ENCODE data around the gene LPAR5.
"Not testable (repeated sequence)": the region's sequence is repeated elsewhere in the genome, so short reads cannot be mapped to it uniquely, and the experiment has no call there.

DNA sequence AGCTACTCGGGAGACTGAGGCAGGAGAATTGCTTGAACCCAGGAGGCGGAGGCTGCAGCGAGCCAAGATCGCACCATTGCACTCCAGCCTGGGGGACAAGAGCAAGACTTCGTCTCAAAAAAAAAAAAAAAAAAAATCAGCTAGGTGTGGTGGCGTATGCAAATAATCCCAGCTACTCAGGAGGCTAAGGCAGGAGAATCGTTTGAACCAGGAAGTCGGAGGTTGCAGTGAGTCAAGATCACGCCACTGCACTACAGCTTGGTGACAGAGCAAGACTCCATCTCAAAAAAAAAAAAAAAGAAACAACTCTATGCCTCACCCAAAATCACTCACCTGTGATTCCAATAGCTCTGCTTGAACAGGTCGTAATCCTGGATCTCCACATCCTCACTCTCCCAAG is 40.1 kb downstream of the LPAR5 start:
- TF ChIP-seq, protein P1, sequence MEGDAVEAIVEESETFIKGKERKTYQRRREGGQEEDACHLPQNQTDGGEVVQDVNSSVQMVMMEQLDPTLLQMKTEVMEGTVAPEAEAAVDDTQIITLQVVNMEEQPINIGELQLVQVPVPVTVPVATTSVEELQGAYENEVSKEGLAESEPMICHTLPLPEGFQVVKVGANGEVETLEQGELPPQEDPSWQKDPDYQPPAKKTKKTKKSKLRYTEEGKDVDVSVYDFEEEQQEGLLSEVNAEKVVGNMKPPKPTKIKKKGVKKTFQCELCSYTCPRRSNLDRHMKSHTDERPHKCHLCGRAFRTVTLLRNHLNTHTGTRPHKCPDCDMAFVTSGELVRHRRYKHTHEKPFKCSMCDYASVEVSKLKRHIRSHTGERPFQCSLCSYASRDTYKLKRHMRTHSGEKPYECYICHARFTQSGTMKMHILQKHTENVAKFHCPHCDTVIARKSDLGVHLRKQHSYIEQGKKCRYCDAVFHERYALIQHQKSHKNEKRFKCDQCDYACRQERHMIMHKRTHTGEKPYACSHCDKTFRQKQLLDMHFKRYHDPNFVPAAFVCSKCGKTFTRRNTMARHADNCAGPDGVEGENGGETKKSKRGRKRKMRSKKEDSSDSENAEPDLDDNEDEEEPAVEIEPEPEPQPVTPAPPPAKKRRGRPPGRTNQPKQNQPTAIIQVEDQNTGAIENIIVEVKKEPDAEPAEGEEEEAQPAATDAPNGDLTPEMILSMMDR (IDR thresholded peaks at IDR 0.05), result not testable (repeated sequence)
- not testable (repeated sequence) for TF ChIP-seq POLR2A (IDR thresholded peaks at IDR 0.05)

Measured in lower leg skin (tissue), 3 donors.